ENCODE results near the gene ACOT9.
"Not testable (repeated sequence)": the region's sequence is repeated elsewhere in the genome, so short reads cannot be mapped to it uniquely, and the experiment has no call there.

ACOT9 gene

GRCh38 chrX:23662187-23662586 lies 80.9 kb downstream of the ACOT9 start:
- no peak overlapping the region for H3K4me3 ChIP-seq (IDR thresholded peaks at IDR 0.05; ENCODE audit: insufficient read depth, low read depth, low read length)
- H3K27ac ChIP-seq = no peak overlapping the region
- H3K4me1 ChIP-seq (ENCODE audit: low read depth, poor library complexity, severe bottlenecking) = peaks cover 43% of the 10 kb centered on the region
- TF ChIP-seq, protein P1, sequence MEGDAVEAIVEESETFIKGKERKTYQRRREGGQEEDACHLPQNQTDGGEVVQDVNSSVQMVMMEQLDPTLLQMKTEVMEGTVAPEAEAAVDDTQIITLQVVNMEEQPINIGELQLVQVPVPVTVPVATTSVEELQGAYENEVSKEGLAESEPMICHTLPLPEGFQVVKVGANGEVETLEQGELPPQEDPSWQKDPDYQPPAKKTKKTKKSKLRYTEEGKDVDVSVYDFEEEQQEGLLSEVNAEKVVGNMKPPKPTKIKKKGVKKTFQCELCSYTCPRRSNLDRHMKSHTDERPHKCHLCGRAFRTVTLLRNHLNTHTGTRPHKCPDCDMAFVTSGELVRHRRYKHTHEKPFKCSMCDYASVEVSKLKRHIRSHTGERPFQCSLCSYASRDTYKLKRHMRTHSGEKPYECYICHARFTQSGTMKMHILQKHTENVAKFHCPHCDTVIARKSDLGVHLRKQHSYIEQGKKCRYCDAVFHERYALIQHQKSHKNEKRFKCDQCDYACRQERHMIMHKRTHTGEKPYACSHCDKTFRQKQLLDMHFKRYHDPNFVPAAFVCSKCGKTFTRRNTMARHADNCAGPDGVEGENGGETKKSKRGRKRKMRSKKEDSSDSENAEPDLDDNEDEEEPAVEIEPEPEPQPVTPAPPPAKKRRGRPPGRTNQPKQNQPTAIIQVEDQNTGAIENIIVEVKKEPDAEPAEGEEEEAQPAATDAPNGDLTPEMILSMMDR (conservative IDR thresholded peaks at IDR 0.05; ENCODE audit: low read depth, low read length) = no peak
- H3K79me2 ChIP-seq (ENCODE audit: insufficient read depth, low read depth) = no peaks in the 10 kb centered on the region
- H2AFZ ChIP-seq (ENCODE audit: low read depth) = no peak overlapping the region
- H3K4me2 ChIP-seq = peak overlapping the region; percentile 53
- no peak overlapping the region for H3K9ac ChIP-seq
- H4K20me1 ChIP-seq (ENCODE audit: insufficient read depth) = no peaks in the 10 kb centered on the region
- no peaks in the 10 kb centered on the region for H3K27me3 ChIP-seq (ENCODE audit: insufficient read depth, low read depth)
- no peaks in the 10 kb centered on the region for H3K36me3 ChIP-seq (ENCODE audit: insufficient read depth)

DNA sequence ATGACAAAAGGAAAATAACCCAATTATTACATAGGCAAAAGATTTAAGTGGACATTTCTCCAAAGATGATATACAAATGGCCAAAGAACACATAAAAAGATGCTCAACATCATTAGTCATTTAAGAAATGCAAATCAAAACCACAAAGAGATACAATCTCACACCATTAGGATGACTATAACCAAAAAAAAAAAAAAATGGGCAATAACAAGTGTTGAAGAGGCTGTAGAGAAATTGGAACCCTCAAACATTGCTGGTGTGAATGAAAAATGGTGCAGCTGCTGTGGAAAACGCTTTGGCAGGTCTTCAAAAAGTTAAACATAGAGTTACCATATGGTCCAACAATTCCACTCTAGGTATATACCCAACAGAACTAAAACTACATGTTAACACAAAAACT lies 81.4 kb downstream of the ACOT9 start:
- Histone ChIP-seq H2AFZ (ENCODE audit: low read depth) (no peak overlapping the region), H3K4me3 (IDR thresholded peaks at IDR 0.05; ENCODE audit: insufficient read depth, low read depth, low read length) (no peak overlapping the region), H4K20me1 (ENCODE audit: insufficient read depth) (no peaks in the 10 kb centered on the region), H3K4me2 (peak overlapping the region; percentile 53; the same call in 1 of the 2 replicates), H3K27ac (no peak overlapping the region), H3K4me1 (ENCODE audit: low read depth, poor library complexity, severe bottlenecking) (peaks cover 39% of the 10 kb centered on the region), H3K36me3 (ENCODE audit: insufficient read depth) (no peaks in the 10 kb centered on the region), H3K9ac (no peak overlapping the region), H3K79me2 (ENCODE audit: insufficient read depth, low read depth) (no peaks in the 10 kb centered on the region), H3K27me3 (ENCODE audit: insufficient read depth, low read depth) (no peaks in the 10 kb centered on the region)
- TF ChIP-seq, protein P1 (conservative IDR thresholded peaks at IDR 0.05; ENCODE audit: low read depth, low read length) = no peak

GRCh38 chrX:23660766-23661132 lies 82.3 kb downstream of the ACOT9 start:
- Histone ChIP-seq H3K4me2 (no peak overlapping the region), H3K9ac (no peak overlapping the region)

DNA sequence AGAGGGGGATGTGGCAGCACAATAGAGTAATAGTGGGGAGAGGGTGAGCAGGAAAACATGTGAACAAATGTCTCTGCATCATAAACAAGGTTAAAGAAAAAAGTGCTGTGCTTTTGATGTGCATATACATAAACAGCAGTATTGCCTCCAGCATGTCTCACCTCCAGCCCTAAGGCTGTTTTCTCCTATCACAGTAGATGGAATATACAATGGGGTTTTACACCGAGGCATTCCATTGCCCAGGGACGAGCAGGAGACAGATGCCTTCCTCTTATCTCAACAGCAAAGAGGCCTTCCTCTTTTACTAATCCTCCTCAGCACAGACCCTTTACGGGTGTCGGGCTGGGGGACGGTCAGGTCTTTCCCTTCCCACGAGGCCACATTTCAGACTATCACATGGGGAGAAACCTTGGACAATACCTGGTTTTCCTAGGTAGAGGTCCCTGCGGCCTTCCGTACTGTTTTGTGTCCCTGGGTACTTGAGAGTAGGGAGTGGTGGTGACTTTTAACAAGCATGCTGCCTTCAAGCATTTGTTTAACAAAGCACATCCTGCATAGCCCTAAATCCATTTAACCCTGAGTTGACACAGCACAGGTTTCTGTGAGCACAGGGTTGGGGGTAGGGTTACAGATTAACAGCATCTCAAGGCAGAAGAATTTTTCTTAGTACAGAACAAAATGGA lies 82.9 kb downstream of the ACOT9 start:
- not testable (repeated sequence) for H3K4me2 ChIP-seq; H3K36me3 ChIP-seq (ENCODE audit: insufficient read depth); H3K9ac ChIP-seq; H2AFZ ChIP-seq (ENCODE audit: low read depth); H3K27ac ChIP-seq; H3K4me3 ChIP-seq (IDR thresholded peaks at IDR 0.05; ENCODE audit: insufficient read depth, low read depth, low read length); H4K20me1 ChIP-seq (ENCODE audit: insufficient read depth); H3K79me2 ChIP-seq (ENCODE audit: insufficient read depth, low read depth); H3K27me3 ChIP-seq (ENCODE audit: insufficient read depth, low read depth)
- H3K4me1 ChIP-seq (ENCODE audit: low read depth, poor library complexity, severe bottlenecking) = peaks cover 37% of the 10 kb centered on the region

More at GRCh38 chrX:23660766-23661132, 82.3 kb downstream of the ACOT9 start:
- no peaks in the 10 kb centered on the region for H3K36me3 ChIP-seq (ENCODE audit: insufficient read depth)
- no peak overlapping the region for H3K27ac ChIP-seq
- H3K4me3 ChIP-seq (IDR thresholded peaks at IDR 0.05; ENCODE audit: insufficient read depth, low read depth, low read length) = no peak overlapping the region
- no peaks in the 10 kb centered on the region for H3K27me3 ChIP-seq (ENCODE audit: insufficient read depth, low read depth)
- TF ChIP-seq, protein P1 (conservative IDR thresholded peaks at IDR 0.05; ENCODE audit: low read depth, low read length) = no peak
- H2AFZ ChIP-seq (ENCODE audit: low read depth) = no peak overlapping the region
- no peaks in the 10 kb centered on the region for H4K20me1 ChIP-seq (ENCODE audit: insufficient read depth)
- no peaks in the 10 kb centered on the region for H3K79me2 ChIP-seq (ENCODE audit: insufficient read depth, low read depth)
- peaks cover 37% of the 10 kb centered on the region for H3K4me1 ChIP-seq (ENCODE audit: low read depth, poor library complexity, severe bottlenecking)

GRCh38 chrX:23659339-23659738 lies 83.7 kb downstream of the ACOT9 start:
- TF ChIP-seq, protein P1 (conservative IDR thresholded peaks at IDR 0.05; ENCODE audit: low read depth, low read length) = no peak
- Histone ChIP-seq H3K27me3 (ENCODE audit: insufficient read depth, low read depth) (no peaks in the 10 kb centered on the region), H4K20me1 (ENCODE audit: insufficient read depth) (no peaks in the 10 kb centered on the region), H3K9ac (no peak overlapping the region), H3K4me2 (no peak overlapping the region), H2AFZ (ENCODE audit: low read depth) (no peak overlapping the region), H3K79me2 (ENCODE audit: insufficient read depth, low read depth) (no peaks in the 10 kb centered on the region), H3K36me3 (ENCODE audit: insufficient read depth) (no peaks in the 10 kb centered on the region), H3K27ac (no peak overlapping the region), H3K4me1 (ENCODE audit: low read depth, poor library complexity, severe bottlenecking) (peaks cover 30% of the 10 kb centered on the region), H3K4me3 (IDR thresholded peaks at IDR 0.05; ENCODE audit: insufficient read depth, low read depth, low read length) (no peak overlapping the region)

Data from KMS-11 (cell line).